ENCODE measurements around the gene GANAB. TPM values are rescaled to one million over a fixed set of nuclear protein-coding genes. Genes with fewer than 3 reads are reported as not detected.

The GANAB gene
- total and polyA plus RNA-seq, 3 donors from 2014 or later = 152 to 219 (median 190) TPM

- no peaks in the 10 kb centered on the region for H3K27me3 ChIP-seq
- no peak for DNase-seq
- H3K36me3 ChIP-seq (ENCODE audit: low read depth, missing control alignments) = no peaks in the 10 kb centered on the region
- no peak overlapping the region for H3K4me3 ChIP-seq
- 61 to 63% methylated on average over 4 of the region's 4 CpGs for WGBS, 2 donors
- peaks cover 18% of the 10 kb centered on the region for H3K4me1 ChIP-seq
- TF ChIP-seq, protein P1, sequence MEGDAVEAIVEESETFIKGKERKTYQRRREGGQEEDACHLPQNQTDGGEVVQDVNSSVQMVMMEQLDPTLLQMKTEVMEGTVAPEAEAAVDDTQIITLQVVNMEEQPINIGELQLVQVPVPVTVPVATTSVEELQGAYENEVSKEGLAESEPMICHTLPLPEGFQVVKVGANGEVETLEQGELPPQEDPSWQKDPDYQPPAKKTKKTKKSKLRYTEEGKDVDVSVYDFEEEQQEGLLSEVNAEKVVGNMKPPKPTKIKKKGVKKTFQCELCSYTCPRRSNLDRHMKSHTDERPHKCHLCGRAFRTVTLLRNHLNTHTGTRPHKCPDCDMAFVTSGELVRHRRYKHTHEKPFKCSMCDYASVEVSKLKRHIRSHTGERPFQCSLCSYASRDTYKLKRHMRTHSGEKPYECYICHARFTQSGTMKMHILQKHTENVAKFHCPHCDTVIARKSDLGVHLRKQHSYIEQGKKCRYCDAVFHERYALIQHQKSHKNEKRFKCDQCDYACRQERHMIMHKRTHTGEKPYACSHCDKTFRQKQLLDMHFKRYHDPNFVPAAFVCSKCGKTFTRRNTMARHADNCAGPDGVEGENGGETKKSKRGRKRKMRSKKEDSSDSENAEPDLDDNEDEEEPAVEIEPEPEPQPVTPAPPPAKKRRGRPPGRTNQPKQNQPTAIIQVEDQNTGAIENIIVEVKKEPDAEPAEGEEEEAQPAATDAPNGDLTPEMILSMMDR (IDR thresholded peaks at IDR 0.05) = no peak
- no peak for TF ChIP-seq POLR2A (IDR thresholded peaks at IDR 0.05)
- intact Hi-C loops (cut with DNase I; ENCODE audit: low total_unique reads) = loop anchor here (10.0 kb wide), 1 partner anchor 275 kb away; no protein-coding TSS in a partner anchor
- no peaks in the 10 kb centered on the region for H3K9me3 ChIP-seq
- no peak overlapping the region for H3K27ac ChIP-seq
Measured at GRCh38 chr11:62669420-62670161, 23.2 kb upstream of the GANAB start.

DNA sequence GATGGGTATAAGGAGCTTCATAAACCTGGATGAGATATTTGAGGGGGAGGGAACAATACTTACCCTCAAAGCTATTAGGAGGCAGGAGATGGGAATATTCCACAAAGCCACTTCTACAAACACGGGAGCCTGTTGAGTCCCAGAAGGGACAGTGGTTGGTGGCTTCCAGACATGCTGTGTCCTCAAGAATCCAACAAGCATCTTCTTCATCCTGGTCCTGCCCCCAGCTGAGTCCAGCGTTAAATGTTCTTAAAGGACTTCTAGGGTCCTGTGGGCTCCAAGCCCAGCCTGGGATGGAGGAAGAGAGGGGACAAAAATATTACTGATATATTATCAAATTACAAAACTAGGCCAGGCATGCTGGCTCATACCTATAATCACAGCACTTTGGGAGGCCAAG, 21.0 kb upstream of the GANAB start:
- H3K27ac ChIP-seq = no peak overlapping the region
- TF ChIP-seq, protein P1 (IDR thresholded peaks at IDR 0.05) = no peak
- no peak for TF ChIP-seq POLR2A (IDR thresholded peaks at IDR 0.05)
- H3K4me1 ChIP-seq = peaks cover 19% of the 10 kb centered on the region
- H3K27me3 ChIP-seq = no peaks in the 10 kb centered on the region
- no peak for DNase-seq
- WGBS, 2 donors = 76 to 92% methylated on average over 2 of the region's 2 CpGs
- no peak overlapping the region for H3K4me3 ChIP-seq
- H3K9me3 ChIP-seq = no peaks in the 10 kb centered on the region
- no peaks in the 10 kb centered on the region for H3K36me3 ChIP-seq (ENCODE audit: low read depth, missing control alignments)
- intact Hi-C loops (cut with DNase I; ENCODE audit: low total_unique reads) = no loop called here

- Histone ChIP-seq H3K4me1 (peaks cover 17% of the 10 kb centered on the region), H3K27me3 (no peaks in the 10 kb centered on the region), H3K4me3 (peak overlapping the region; percentile 80 to 83), H3K36me3 (ENCODE audit: low read depth, missing control alignments) (no peaks in the 10 kb centered on the region), H3K27ac (peak overlapping the region; percentile 81 to 86), H3K9me3 (no peaks in the 10 kb centered on the region)
- DNase-seq = no peak
- WGBS, 2 donors = 54 to 56% methylated on average over 13 to 16 of the region's 16 CpGs
- TF ChIP-seq, protein P1 (IDR thresholded peaks at IDR 0.05) = no peak
- TF ChIP-seq POLR2A (IDR thresholded peaks at IDR 0.05) = no peak
- intact Hi-C loops (cut with DNase I; ENCODE audit: low total_unique reads) = no loop called here
Measured at GRCh38 chr11:62666259-62666926, 20.0 kb upstream of the GANAB start.

- peak; percentile 48 for DNase-seq
- H3K4me1 ChIP-seq = peaks cover 17% of the 10 kb centered on the region
- H3K36me3 ChIP-seq (ENCODE audit: low read depth, missing control alignments) = no peaks in the 10 kb centered on the region
- intact Hi-C loops (cut with DNase I; ENCODE audit: low total_unique reads) = no loop called here
- no peaks in the 10 kb centered on the region for H3K9me3 ChIP-seq
- H3K4me3 ChIP-seq = peak overlapping the region; percentile 80 to 83
- H3K27ac ChIP-seq = peak overlapping the region; percentile 81 to 86
- H3K27me3 ChIP-seq = no peaks in the 10 kb centered on the region
- 2 to 3% methylated on average over 31 to 39 of the region's 39 CpGs for whole genome bisulfite sequencing, 2 donors
- TF ChIP-seq, protein P1 (IDR thresholded peaks at IDR 0.05) = no peak
- TF ChIP-seq POLR2A (IDR thresholded peaks at IDR 0.05) = no peak
Measured at GRCh38 chr11:62665599-62666258, 19.3 kb upstream of the GANAB start.

Measured in testis (tissue), 3 donors.